NCI-H2081 treated with DMSO at 0.1 percent for 48 hours (cell line): Measurements from ENCODE around the gene SERF1A.
"Not testable (repeated sequence)": the region's sequence is repeated elsewhere in the genome, so short reads cannot be mapped to it uniquely, and the experiment has no call there.

Experiments used
- DNase-seq: peaks from one replicate; lab custom pipeline; 2025; lab: John Stamatoyannopoulos, UW

Gene SERF1A

DNA sequence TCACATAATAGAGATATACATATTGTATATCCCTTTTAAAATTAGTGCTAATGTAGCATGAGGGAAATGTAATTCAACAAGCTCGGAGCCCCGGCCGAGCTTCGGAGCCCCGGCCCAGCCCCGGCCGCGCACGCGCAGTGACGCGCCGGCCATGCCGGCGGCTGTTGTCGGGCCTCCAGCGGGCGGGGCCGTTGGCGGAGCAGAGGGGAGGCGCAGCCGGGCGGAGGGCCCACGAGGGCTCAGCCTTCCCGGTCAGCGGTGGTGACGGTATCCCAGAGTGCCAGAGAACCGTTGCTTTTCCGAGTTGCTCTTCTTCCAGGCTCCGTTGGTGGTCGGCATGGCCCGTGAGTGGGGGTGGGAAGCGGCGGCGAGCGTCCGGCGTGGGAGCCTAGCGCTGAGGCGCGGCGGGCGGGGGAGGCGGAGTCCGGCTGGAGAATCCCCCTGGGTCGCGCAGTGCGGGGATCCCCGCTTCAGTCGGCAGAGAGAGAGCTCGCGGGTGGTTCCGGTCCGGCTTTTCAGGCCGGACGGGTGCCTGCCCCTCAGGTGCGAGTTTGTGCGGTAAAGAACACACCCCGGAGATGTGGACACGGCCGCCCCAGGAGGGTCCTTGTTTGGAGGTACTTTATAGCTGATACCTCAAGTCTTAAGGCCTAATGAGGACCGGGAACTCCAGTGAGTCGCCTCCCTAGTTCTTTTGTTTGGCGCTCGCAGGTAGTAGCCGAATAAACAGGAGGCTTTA lies at the start of gene SERF1A:
Gene SERF1A, plus strand, starts transcription at position 137 of the 739 bp plus-strand sequence. Its CDS starts 201 bp downstream, at position 338.
- DNase-seq, result not testable (repeated sequence)

GRCh38 chr5:70866778-70867177 lies 33.7 kb upstream of the SERF1A start:
- not testable (repeated sequence) for DNase-seq

- not testable (repeated sequence) for DNase-seq
Observed at GRCh38 chr5:70870626-70871025, 29.8 kb upstream of the SERF1A start.

- not testable (repeated sequence) for DNase-seq
Observed at GRCh38 chr5:70896076-70896475, 4.4 kb upstream of the SERF1A start.

GRCh38 chr5:70901272-70901571 lies 753 bp downstream of the SERF1A start:
- DNase-seq, result not testable (repeated sequence)

GRCh38 chr5:70906624-70907023 lies 6.2 kb downstream of the SERF1A start:
- not testable (repeated sequence) for DNase-seq

- not testable (repeated sequence) for DNase-seq
Observed at GRCh38 chr5:70916829-70917228, 16.4 kb downstream of the SERF1A start.

GRCh38 chr5:70925211-70925562 lies 24.7 kb downstream of the SERF1A start:
- DNase-seq, result not testable (repeated sequence)

GRCh38 chr5:70931709-70932368 lies 31.4 kb downstream of the SERF1A start:
- DNase-seq, result not testable (repeated sequence)

DNA sequence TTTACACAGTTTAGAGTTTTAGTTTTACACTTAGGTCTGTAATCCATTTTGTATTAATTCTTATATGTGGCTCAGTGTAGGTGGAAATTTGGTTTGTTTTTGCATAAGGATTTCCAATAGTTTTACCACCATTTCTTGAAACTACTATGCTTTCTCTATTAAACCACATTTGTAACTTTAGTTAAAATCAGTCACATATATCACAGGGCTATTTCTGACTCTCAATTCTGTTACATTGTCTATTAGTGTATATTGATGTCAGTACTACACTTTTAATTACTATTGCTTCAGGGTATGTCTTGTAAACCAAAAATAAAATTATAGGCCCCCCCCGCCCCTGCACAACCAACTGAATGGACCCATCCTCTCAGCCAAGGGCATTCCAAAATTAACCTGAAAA lies 32.1 kb downstream of the SERF1A start:
- DNase-seq, result not testable (repeated sequence)

DNA sequence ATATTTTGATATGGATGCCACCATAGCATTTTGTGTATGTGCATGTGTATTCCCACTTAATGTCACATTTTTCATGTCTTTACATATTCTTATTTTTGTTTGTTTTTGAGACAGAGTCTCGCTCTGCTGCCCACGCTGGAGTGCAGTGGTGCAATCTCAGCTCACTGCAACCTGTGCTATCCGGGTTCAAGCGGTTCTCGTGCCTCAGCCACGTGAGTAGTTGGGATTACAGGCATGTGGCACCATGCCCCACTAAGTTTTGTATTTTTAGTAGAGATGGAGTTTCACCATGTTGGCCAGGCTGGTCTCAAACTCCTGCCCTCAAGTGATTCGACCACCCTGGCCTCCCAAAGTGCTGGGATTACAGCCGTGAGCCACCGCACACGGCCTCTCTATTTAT lies 52.6 kb downstream of the SERF1A start:
- DNase-seq, result not testable (repeated sequence)
